ENCODE results near the gene PON3. TPM values are rescaled to one million over a fixed set of nuclear protein-coding genes. Genes with fewer than 3 reads are reported as not detected.

Gene PON3
- total and polyA plus RNA-seq, 2 donors from 2014 or later, result 1.6 to 1.9 TPM

DNA sequence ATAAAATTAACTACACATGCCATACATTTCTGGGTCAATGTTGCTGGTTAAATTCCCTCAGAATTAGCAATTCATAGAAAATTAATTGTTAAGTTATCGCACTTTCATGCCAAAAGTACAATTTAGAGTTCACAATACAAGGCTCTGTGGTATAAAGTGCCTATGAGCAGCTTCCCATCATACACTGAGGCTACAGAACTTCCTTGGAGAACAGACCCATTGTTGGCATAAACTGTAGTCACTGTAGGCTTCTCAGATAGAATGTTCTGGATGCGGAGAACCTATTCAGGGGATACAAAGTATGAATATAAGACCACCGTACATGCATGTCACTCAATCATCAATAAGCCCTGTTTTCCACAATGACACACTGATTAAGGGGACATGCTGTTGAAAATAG is 9.0 kb upstream of the PON3 start:
- TF ChIP-seq CTCF (IDR thresholded peaks at IDR 0.05; ENCODE audit: borderline replicate concordance, extremely low read depth, insufficient read depth), result no peak
- Histone ChIP-seq H3K36me3 (ENCODE audit: control insufficient read depth in 2 of 3, insufficient read depth in 3 of 3, low read length in 3 of 3) (peaks cover 0 to 6% (median 2%) of the 10 kb centered on the region in 3 donors), H3K4me3 (ENCODE audit: low read length in 3 of 3) (no peak overlapping the region), H3K9me3 (ENCODE audit: control insufficient read depth in 2 of 3, insufficient read depth in 1 of 3, low read length in 3 of 3) (no peaks in the 10 kb centered on the region), H3K27me3 (ENCODE audit: control insufficient read depth, insufficient read depth, low read length) (no peaks in the 10 kb centered on the region), H3K27ac (ENCODE audit: low read depth in 2 of 2, low read length in 2 of 2) (no peak overlapping the region), H3K9ac (ENCODE audit: low read length in 3 of 3) (no peak overlapping the region), H3K4me1 (ENCODE audit: control insufficient read depth in 2 of 3, insufficient read depth in 2 of 3, low read depth in 1 of 3, low read length in 3 of 3) (peaks cover 0 to 2% (median 0%) of the 10 kb centered on the region in 3 donors)
- no peak for DNase-seq
- no peak for FAIRE-seq
- intact Hi-C loops (cut with DNase I), result no loop called here

DNA sequence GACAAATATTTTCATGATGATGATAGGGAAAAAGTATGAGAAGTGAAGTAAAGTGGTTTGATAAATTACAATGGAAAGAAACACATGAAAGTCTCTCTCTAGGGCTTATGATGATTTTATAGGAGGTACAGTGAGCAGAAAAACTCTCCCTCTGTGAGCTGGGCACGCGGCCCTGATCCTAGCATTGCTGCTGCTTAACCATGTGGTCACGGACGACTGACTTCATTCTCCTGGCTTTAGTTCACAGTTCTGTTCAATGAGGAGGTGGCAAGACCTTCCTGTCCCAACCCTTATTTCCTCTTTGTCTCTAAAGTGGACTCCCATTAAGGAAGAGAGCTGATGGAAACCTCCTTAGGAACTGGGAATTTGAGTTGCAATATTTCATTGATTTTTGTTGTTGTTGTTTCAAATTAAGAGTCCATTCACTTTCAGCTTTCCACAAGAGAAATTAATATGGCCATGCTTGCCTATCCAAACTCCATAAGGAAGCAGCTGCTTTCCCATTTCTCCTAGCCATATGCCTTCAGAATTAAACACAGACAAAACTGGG is 8.2 kb upstream of the PON3 start:
- no peak overlapping the region for H3K27ac ChIP-seq (ENCODE audit: low read depth in 2 of 2, low read length in 2 of 2)
- FAIRE-seq (no peak), DNase-seq (peak in 1 of 5 donors; percentile 22)
- no peak for TF ChIP-seq CTCF (IDR thresholded peaks at IDR 0.05; ENCODE audit: borderline replicate concordance, extremely low read depth, insufficient read depth)
- H3K27me3 ChIP-seq (ENCODE audit: control insufficient read depth, insufficient read depth, low read length), result no peaks in the 10 kb centered on the region
- H3K4me1 ChIP-seq (ENCODE audit: control insufficient read depth in 2 of 3, insufficient read depth in 2 of 3, low read depth in 1 of 3, low read length in 3 of 3), result peaks cover 0 to 2% (median 0%) of the 10 kb centered on the region in 3 donors
- H3K9me3 ChIP-seq (ENCODE audit: control insufficient read depth in 2 of 3, insufficient read depth in 1 of 3, low read length in 3 of 3), result no peaks in the 10 kb centered on the region
- no peak overlapping the region for H3K4me3 ChIP-seq (ENCODE audit: low read length in 3 of 3)
- H3K9ac ChIP-seq (ENCODE audit: low read length in 3 of 3), result no peak overlapping the region
- H3K36me3 ChIP-seq (ENCODE audit: control insufficient read depth in 2 of 3, insufficient read depth in 3 of 3, low read length in 3 of 3), result peaks cover 0 to 6% (median 2%) of the 10 kb centered on the region in 3 donors
- intact Hi-C loops (cut with DNase I), result no loop called here

DNA sequence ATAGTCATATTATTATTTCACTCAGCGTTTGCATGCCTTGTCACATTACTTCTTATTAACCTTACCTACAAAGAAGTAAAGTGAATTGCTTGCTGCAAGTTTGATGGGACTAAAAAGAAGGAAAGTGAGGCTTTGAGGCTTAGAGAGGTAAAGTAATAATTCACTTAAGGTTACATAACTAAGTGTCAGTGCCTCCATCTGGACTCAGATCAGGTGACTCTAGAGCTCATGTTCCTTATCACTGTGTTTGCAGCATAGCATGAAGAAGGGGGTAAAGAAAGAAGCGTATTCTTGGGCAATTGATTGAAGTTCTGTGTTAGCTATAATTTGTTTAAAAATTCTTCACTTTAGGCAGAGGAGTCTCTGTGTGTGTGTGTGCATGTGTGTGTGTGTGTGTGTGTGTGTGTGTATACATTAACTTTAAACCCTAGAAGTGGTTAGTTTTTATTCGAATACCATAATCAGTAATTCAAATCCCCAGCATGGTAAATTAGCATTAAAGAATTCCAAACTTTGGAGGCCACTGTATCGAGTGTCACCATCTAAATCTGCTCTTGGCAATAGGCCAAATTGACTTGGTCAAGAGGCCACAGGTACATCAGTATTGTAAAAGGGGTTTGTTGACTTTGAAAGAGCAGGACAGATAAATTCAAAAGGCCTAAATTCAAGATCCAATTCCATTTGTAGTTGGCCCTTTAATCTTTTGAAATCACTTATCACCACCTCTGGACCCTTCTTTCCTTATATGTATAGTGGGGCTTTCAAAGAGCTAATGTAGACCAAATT is 2.2 kb upstream of the PON3 start:
- peak overlapping the region in 1 of 3 donors; percentile 47 for H3K4me3 ChIP-seq (ENCODE audit: low read length in 3 of 3)
- FAIRE-seq (no peak), DNase-seq (peak in 2 of 5 donors; percentile 51 to 58)
- no peaks in the 10 kb centered on the region for H3K27me3 ChIP-seq (ENCODE audit: control insufficient read depth, insufficient read depth, low read length)
- H3K9me3 ChIP-seq (ENCODE audit: control insufficient read depth in 2 of 3, insufficient read depth in 1 of 3, low read length in 3 of 3), result no peaks in the 10 kb centered on the region
- intact Hi-C loops (cut with DNase I), result no loop called here
- no peak overlapping the region for H3K27ac ChIP-seq (ENCODE audit: low read depth in 2 of 2, low read length in 2 of 2)
- no peaks in the 10 kb centered on the region for H3K4me1 ChIP-seq (ENCODE audit: control insufficient read depth in 2 of 3, insufficient read depth in 2 of 3, low read depth in 1 of 3, low read length in 3 of 3)
- no peak overlapping the region for H3K9ac ChIP-seq (ENCODE audit: low read length in 3 of 3)
- H3K36me3 ChIP-seq (ENCODE audit: control insufficient read depth in 2 of 3, insufficient read depth in 3 of 3, low read length in 3 of 3), result no peaks in the 10 kb centered on the region
- TF ChIP-seq CTCF (IDR thresholded peaks at IDR 0.05; ENCODE audit: borderline replicate concordance, extremely low read depth, insufficient read depth), result no peak
